DOHH2 (cell line): ENCODE results near the gene CDK13.

Source experiments
- EZH2phosphoT487 ChIP-seq: fragments of 200-600 bp; sonication (generic); IDR thresholded peaks from 2 replicates; pipeline ENCODE4 v1.6.1; 2017; ENCODE audit warnings: borderline replicate concordance, mild to moderate bottlenecking, antibody characterized with exemption, low read length, moderate library complexity, mixed read lengths
- TF ChIP-seq, protein P1 (sequence below): fragments of 200-600 bp; sonication (generic); IDR thresholded peaks from one replicate; pipeline ENCODE4 v1.5.1; 2014; ENCODE audit warnings: antibody characterized with exemption, mild to moderate bottlenecking, low read depth, low read length; ENCODE audit not compliant: poor library complexity, severe bottlenecking

DNA sequence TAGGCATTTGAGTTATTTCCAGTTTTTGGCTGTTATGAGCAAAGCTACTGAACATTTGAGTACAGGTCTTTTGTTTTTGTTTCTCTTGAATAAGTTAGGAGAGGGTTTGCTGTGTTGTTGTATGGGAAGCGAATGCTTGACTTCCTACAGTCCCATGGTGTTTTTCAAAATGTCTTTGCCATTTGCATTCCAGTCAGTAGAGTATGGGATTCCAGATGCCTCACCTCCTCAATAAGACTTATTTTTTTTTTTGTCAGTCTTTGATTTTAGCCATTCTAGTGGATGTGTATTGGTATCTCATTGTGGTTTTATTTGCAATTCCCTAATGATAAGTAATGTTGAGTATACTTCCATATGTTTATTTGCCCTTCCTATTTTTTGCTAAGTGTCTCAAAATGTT, 19.4 kb downstream of the CDK13 start:
- TF ChIP-seq, protein P1, sequence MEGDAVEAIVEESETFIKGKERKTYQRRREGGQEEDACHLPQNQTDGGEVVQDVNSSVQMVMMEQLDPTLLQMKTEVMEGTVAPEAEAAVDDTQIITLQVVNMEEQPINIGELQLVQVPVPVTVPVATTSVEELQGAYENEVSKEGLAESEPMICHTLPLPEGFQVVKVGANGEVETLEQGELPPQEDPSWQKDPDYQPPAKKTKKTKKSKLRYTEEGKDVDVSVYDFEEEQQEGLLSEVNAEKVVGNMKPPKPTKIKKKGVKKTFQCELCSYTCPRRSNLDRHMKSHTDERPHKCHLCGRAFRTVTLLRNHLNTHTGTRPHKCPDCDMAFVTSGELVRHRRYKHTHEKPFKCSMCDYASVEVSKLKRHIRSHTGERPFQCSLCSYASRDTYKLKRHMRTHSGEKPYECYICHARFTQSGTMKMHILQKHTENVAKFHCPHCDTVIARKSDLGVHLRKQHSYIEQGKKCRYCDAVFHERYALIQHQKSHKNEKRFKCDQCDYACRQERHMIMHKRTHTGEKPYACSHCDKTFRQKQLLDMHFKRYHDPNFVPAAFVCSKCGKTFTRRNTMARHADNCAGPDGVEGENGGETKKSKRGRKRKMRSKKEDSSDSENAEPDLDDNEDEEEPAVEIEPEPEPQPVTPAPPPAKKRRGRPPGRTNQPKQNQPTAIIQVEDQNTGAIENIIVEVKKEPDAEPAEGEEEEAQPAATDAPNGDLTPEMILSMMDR, result no peak
- no peak for TF ChIP-seq EZH2phosphoT487
